ENCODE measurements around the gene CARMIL3. TPM values are rescaled to one million over a fixed set of nuclear protein-coding genes. Genes with fewer than 3 reads are reported as not detected.

The CARMIL3 gene
- total RNA-seq, 1 experiment from 2014 or later = not detected

GRCh38 chr14:24098927-24099813 lies 47.4 kb downstream of the CARMIL3 start:
- Mint-ChIP-seq H3K4me1 (ENCODE audit: insufficient read depth, unreplicated experiment) (peaks cover 13% of the 10 kb centered on the region), H3K27ac (ENCODE audit: low read depth, unreplicated experiment) (no peak overlapping the region), H3K4me3 (ENCODE audit: unreplicated experiment) (no peak overlapping the region), H3K27me3 (ENCODE audit: insufficient read depth, unreplicated experiment) (no peaks in the 10 kb centered on the region), H3K9me3 (ENCODE audit: unreplicated experiment) (no peaks in the 10 kb centered on the region), H3K36me3 (ENCODE audit: insufficient read depth, unreplicated experiment) (peaks cover 42% of the 10 kb centered on the region)
- intact Hi-C loops (cut with micrococcal nuclease) = no loop called here
- ChIA-PET CTCF (interaction anchor here (0.6 to 1.2 kb wide), 2 partner anchors 9 to 13 kb away, joined by 3 to 5 read pairs; no protein-coding TSS in a partner anchor), POLR2A (no interaction called here)
- no TSS peak for BruUV-seq (replicated peaks)
- DNase-seq (ENCODE audit: unreplicated experiment) = no peak
- TF ChIP-seq CTCF (IDR thresholded peaks at IDR 0.05; ENCODE audit: unreplicated experiment) = no peak

- ChIA-PET CTCF (interaction anchor here (0.6 to 10.7 kb wide), 5 partner anchors 7 to 497 kb away, joined by 3 to 272 read pairs (median 5); partner anchors contain the start of gene PCK2), POLR2A (interaction anchor here (0.7 to 0.9 kb wide), 2 partner anchors 8 to 14 kb away, joined by 3 to 4 read pairs; partner anchors contain the start of genes DCAF11 and NRL)
- no peak for DNase-seq (ENCODE audit: unreplicated experiment)
- Mint-ChIP-seq H3K27ac (ENCODE audit: low read depth, unreplicated experiment) (no peak overlapping the region), H3K4me3 (ENCODE audit: unreplicated experiment) (no peak overlapping the region), H3K36me3 (ENCODE audit: insufficient read depth, unreplicated experiment) (peaks cover 42% of the 10 kb centered on the region), H3K4me1 (ENCODE audit: insufficient read depth, unreplicated experiment) (peaks cover 3% of the 10 kb centered on the region), H3K9me3 (ENCODE audit: unreplicated experiment) (no peaks in the 10 kb centered on the region), H3K27me3 (ENCODE audit: insufficient read depth, unreplicated experiment) (no peaks in the 10 kb centered on the region)
- no TSS peak for BruUV-seq (replicated peaks)
- intact Hi-C loops (cut with micrococcal nuclease) = no loop called here
- TF ChIP-seq CTCF (IDR thresholded peaks at IDR 0.05; ENCODE audit: unreplicated experiment) = no peak
Observed at GRCh38 chr14:24100197-24100981, 48.6 kb downstream of the CARMIL3 start.

GRCh38 chr14:24100982-24101494 lies 49.2 kb downstream of the CARMIL3 start:
- no peaks in the 10 kb centered on the region for H3K4me1 Mint-ChIP-seq (ENCODE audit: insufficient read depth, unreplicated experiment)
- H3K9me3 Mint-ChIP-seq (ENCODE audit: unreplicated experiment) = no peaks in the 10 kb centered on the region
- TF ChIP-seq CTCF (IDR thresholded peaks at IDR 0.05; ENCODE audit: unreplicated experiment) = no peak
- POLR2A ChIA-PET = interaction anchor here (0.9 kb wide), 1 partner anchor 13 kb away, joined by 4 read pairs; the partner anchor contains the start of genes DCAF11 and NRL
- CTCF ChIA-PET = interaction anchor here (0.6 to 10.7 kb wide), 3 partner anchors 8 to 65 kb away, joined by 3 to 272 read pairs (median 5); partner anchors contain the start of gene PCK2
- DNase-seq (ENCODE audit: unreplicated experiment) = no peak
- no peaks in the 10 kb centered on the region for H3K27me3 Mint-ChIP-seq (ENCODE audit: insufficient read depth, unreplicated experiment)
- intact Hi-C loops (cut with micrococcal nuclease) = no loop called here
- peaks cover 42% of the 10 kb centered on the region for H3K36me3 Mint-ChIP-seq (ENCODE audit: insufficient read depth, unreplicated experiment)
- no TSS peak for BruUV-seq (replicated peaks)
- no peak overlapping the region for H3K27ac Mint-ChIP-seq (ENCODE audit: low read depth, unreplicated experiment)
- H3K4me3 Mint-ChIP-seq (ENCODE audit: unreplicated experiment) = no peak overlapping the region
